T-cell (primary cell): Measurements from ENCODE around the gene TMEM94. TPM values are rescaled to one million over a fixed set of nuclear protein-coding genes. Genes with fewer than 3 reads are reported as not detected.

Source experiments
- ATAC-seq, 4 experiments: fragments of 200-7000 bp in 3 of 4; fragments of 150-1000 bp in 1 of 4; cut with Tn5 transposase; replicated peaks in 1 of 4; 1 replicate in 3 of 4; 2 replicates in 1 of 4; pipeline ENCODE4 v1.10.0; 2021; ENCODE audit warnings: moderate library complexity in 3 of 4, mild to moderate bottlenecking in 2 of 4, moderate number of reproducible peaks in 1 of 4
- CTCF ChIA-PET, 2 donors: fragments of 300-600 bp; sonication (Branson Sonifier 250); formaldehyde crosslinking; loops; one replicate each; lab custom pipeline; 2022; ENCODE audit warnings: antibody characterized with exemption in 2 of 2; lab: Charles Lee
- POLR2A ChIA-PET, 2 donors: fragments of 300-600 bp; sonication (Branson Sonifier 250); formaldehyde crosslinking; loops; one replicate each; lab custom pipeline; 2022; ENCODE audit warnings: antibody characterized with exemption in 2 of 2; lab: Charles Lee
- DNase-seq, 35 experiments: peaks; one replicate each; pipeline versions ENCODE4 v3.0.0 to v3.0.0-alpha.2; 2013 to 2023
- H3K27ac ChIP-seq: one replicate; pipeline ENCODE4 v1.5.1; 2013; ENCODE audit warnings: low read length
- H3K27me3 ChIP-seq, 2 experiments: replicated peaks in 1 of 2; 1 replicate in 1 of 2; 2 replicates in 1 of 2; pipeline versions ENCODE4 v1.6.1 to v1.7.0; 2013; ENCODE audit warnings: low read length in 1 of 2, mixed read lengths in 1 of 2; ENCODE audit not compliant: control insufficient read depth in 2 of 2, insufficient read depth in 2 of 2; ENCODE audit errors: extremely low read depth in 1 of 2
- H3K36me3 ChIP-seq, 2 donors: 1 replicate in 1 of 2; 2 replicates in 1 of 2; pipeline versions ENCODE4 v1.6.1 to v1.7.0; 2013; ENCODE audit warnings: low read length in 1 of 2; ENCODE audit not compliant: control insufficient read depth in 2 of 2, insufficient read depth in 1 of 2; ENCODE audit errors: extremely low read depth in 1 of 2
- H3K4me1 ChIP-seq, 2 experiments: 1 replicate in 1 of 2; 2 replicates in 1 of 2; pipeline versions ENCODE4 v1.6.1 to v1.7.0; 2013; ENCODE audit warnings: low read length in 2 of 2, mixed read lengths in 1 of 2; ENCODE audit not compliant: insufficient read depth in 2 of 2, control insufficient read depth in 1 of 2; ENCODE audit errors: extremely low read depth in 1 of 2
- H3K4me3 ChIP-seq, 2 donors: 1 replicate in 1 of 2; 2 replicates in 1 of 2; pipeline versions ENCODE4 v1.5.1 to v1.7.0; 2013; ENCODE audit warnings: mild to moderate bottlenecking in 2 of 2, low read length in 1 of 2, moderate library complexity in 1 of 2; ENCODE audit not compliant: control insufficient read depth in 1 of 2; ENCODE audit errors: extremely low read depth in 1 of 2
- H3K9me3 ChIP-seq: 2 replicates; pipeline ENCODE4 v1.7.0; 2013
- H3K27ac Mint-ChIP-seq, 2 donors: one replicate each; pipeline ENCODE4 v1.8.0; 2020 to 2021; ENCODE audit warnings: mild to moderate bottlenecking in 2 of 2, mixed read lengths in 2 of 2
- H3K27me3 Mint-ChIP-seq, 2 donors: one replicate each; pipeline ENCODE4 v1.8.0; 2021 to 2022; ENCODE audit warnings: mixed read lengths in 2 of 2
- H3K36me3 Mint-ChIP-seq: one replicate; pipeline ENCODE4 v1.8.0; 2021; ENCODE audit warnings: mixed read lengths
- H3K4me1 Mint-ChIP-seq, 3 donors: one replicate each; pipeline ENCODE4 v1.8.0; 2020 to 2022; ENCODE audit warnings: mixed read lengths in 3 of 3, mild to moderate bottlenecking in 1 of 3
- H3K4me3 Mint-ChIP-seq, 3 donors: one replicate each; pipeline ENCODE4 v1.8.0; 2020 to 2022; ENCODE audit warnings: mild to moderate bottlenecking in 3 of 3, mixed read lengths in 3 of 3, moderate library complexity in 3 of 3
- H3K9me3 Mint-ChIP-seq, 3 donors: one replicate each; pipeline ENCODE4 v1.8.0; 2020 to 2022; ENCODE audit warnings: mixed read lengths in 3 of 3
- WGBS: methylation state at CpG from one replicate; pipeline ENCODE4 v1.1.5; 2013; ENCODE audit warnings: missing lambda C conversion rate; ENCODE audit not compliant: insufficient coverage; 5-methylcytosine and 5-hydroxymethylcytosine counted together
- total RNA-seq, 35 experiments: library from RNA in 6 of 35; stranded (reverse) in 6 of 35; fragments of 120-200 nt in 1 of 35; gene quantifications; one replicate each; pipeline versions ENCODE4 v1.2.1 to v1.2.4 and lab custom pipeline; 2013 to 2026

TMEM94 gene
- total RNA-seq, 5 donors from 2014 or later (not counting 1 experiment from before 2014, with no cell fraction given), result 78.5 to 125 (median 105) TPM

DNA sequence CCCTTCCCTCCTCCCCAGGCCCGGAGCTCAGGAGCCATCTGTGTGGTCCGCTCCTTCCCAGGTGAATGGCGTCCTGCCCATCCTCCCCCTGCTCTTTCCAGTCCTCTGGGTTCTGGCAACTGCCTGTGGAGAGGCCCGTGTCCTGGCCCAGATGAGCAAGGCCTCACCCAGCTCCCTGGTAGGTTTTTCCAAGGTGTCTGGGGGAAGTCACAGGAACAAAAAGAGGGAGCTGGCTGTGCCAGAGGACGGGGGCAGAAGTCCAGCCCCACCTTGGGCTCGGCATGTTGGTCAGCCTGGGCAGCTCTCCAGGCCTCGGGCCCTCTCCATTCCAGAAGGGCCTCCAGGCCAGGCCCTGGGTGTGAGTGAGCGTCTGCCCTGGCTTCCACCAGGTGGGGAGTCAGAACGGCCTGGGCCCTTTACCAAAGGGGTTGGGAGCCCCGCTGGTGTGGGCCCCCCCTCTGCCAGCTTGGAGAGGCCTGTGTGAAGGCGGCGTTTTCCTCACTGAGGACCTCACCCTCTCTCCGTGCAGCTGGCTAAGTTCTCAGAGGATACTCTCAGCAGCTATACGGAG lies 33.8 kb downstream of the TMEM94 start:
- peaks cover 15 to 40% of the 10 kb centered on the region in 2 donors for H3K36me3 ChIP-seq
- H3K4me1 ChIP-seq, result peaks cover 13 to 32% of the 10 kb centered on the region in 2 experiments
- Mint-ChIP-seq H3K4me3 (no peak overlapping the region), H3K36me3 (peaks cover 30% of the 10 kb centered on the region), H3K4me1 (peaks cover 24 to 30% (median 26%) of the 10 kb centered on the region in 3 donors), H3K27me3 (no peaks in the 10 kb centered on the region), H3K9me3 (no peaks in the 10 kb centered on the region), H3K27ac (no peak overlapping the region)
- no peak overlapping the region for H3K27ac ChIP-seq
- DNase-seq (no peak), ATAC-seq (no peak)
- CTCF ChIA-PET, result no interaction called here
- H3K9me3 ChIP-seq, result no peaks in the 10 kb centered on the region
- POLR2A ChIA-PET, result no interaction called here
- no peak overlapping the region for H3K4me3 ChIP-seq
- 92% methylated on average over 12 of the region's 14 CpGs for WGBS
- H3K27me3 ChIP-seq, result no peaks in the 10 kb centered on the region

DNA sequence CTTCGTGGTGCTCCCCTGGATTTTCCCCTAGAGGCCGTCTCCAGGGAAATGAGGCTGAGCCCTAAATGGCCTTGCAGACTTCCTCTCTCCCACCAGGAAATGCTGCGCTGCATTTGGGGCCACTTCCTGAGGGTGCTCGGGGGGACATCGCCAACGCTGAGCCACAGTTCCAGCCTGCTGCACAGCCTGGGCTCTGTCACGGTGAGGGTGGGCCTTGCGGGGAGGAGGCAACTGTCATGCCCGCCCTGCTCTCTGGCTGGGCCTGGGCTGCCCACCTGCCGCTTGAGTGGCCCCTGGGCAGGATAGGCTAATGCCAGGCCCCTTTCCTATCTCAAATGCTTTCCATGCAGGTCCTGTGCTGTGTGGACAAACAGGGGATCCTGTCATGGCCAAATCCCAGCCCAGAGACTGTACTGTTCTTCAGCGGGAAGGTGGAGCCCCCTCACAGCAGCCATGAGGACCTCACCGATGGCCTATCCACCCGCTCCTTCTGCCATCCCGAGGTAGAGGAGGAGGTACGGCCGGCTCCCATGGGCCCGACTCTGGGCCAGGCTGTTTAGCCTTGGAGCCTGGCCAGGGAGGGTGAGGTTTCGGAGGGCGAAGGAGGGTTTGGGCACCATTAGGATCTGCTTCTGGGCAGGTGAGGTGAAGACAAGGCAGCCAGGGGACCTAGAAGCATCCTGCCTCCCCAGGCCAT lies 34.7 kb downstream of the TMEM94 start:
- WGBS, result 89% methylated on average over 14 of the region's 19 CpGs
- DNase-seq (no peak), ATAC-seq (no peak)
- H3K36me3 ChIP-seq, result peaks cover 15 to 45% of the 10 kb centered on the region in 2 donors
- no peak overlapping the region for H3K27ac Mint-ChIP-seq
- no peaks in the 10 kb centered on the region for H3K27me3 ChIP-seq
- H3K27me3 Mint-ChIP-seq, result no peaks in the 10 kb centered on the region
- no peak overlapping the region for H3K4me3 ChIP-seq
- no peak overlapping the region for H3K4me3 Mint-ChIP-seq
- ChIA-PET CTCF (no interaction called here), POLR2A (no interaction called here)
- peaks cover 33% of the 10 kb centered on the region for H3K36me3 Mint-ChIP-seq
- H3K4me1 ChIP-seq, result peaks cover 13 to 32% of the 10 kb centered on the region in 2 experiments
- no peak overlapping the region for H3K27ac ChIP-seq
- H3K4me1 Mint-ChIP-seq, result peaks cover 24 to 30% (median 24%) of the 10 kb centered on the region in 3 donors
- H3K9me3 Mint-ChIP-seq, result no peaks in the 10 kb centered on the region
- H3K9me3 ChIP-seq, result no peaks in the 10 kb centered on the region

DNA sequence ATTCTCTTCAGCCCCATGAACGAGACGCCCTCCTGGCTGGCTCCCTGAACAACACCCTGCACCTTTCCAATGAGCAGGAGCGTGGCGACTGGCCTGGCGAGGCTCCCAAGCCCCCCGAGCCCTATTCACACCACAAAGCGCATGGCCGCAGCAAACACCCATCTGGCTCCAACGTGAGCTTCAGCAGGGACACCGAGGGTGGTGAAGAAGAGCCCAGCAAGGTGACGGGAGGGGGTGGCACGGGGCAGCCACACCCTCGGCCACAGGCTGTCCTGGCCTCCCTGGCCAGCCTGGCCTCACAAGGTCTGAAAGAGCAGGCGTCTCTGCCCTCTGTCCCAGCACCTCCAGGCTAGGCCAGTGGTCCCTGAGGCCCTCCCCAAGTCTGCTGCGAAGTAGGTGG lies 35.2 kb downstream of the TMEM94 start:
- no peaks in the 10 kb centered on the region for H3K9me3 ChIP-seq
- H3K27ac Mint-ChIP-seq, result no peak overlapping the region
- peaks cover 13 to 29% of the 10 kb centered on the region in 2 experiments for H3K4me1 ChIP-seq
- no peak overlapping the region for H3K27ac ChIP-seq
- no peak overlapping the region for H3K4me3 ChIP-seq
- CTCF ChIA-PET, result no interaction called here
- peaks cover 28% of the 10 kb centered on the region for H3K36me3 Mint-ChIP-seq
- H3K4me1 Mint-ChIP-seq, result peaks cover 18 to 25% (median 18%) of the 10 kb centered on the region in 3 donors
- ATAC-seq, result no peak
- peaks cover 18 to 50% of the 10 kb centered on the region in 2 donors for H3K36me3 ChIP-seq
- H3K9me3 Mint-ChIP-seq, result no peaks in the 10 kb centered on the region
- POLR2A ChIA-PET, result no interaction called here
- H3K27me3 Mint-ChIP-seq, result no peaks in the 10 kb centered on the region
- H3K27me3 ChIP-seq, result no peaks in the 10 kb centered on the region
- no peak overlapping the region for H3K4me3 Mint-ChIP-seq
- no peak for DNase-seq
- WGBS, result 92% methylated on average over 9 of the region's 15 CpGs

DNA sequence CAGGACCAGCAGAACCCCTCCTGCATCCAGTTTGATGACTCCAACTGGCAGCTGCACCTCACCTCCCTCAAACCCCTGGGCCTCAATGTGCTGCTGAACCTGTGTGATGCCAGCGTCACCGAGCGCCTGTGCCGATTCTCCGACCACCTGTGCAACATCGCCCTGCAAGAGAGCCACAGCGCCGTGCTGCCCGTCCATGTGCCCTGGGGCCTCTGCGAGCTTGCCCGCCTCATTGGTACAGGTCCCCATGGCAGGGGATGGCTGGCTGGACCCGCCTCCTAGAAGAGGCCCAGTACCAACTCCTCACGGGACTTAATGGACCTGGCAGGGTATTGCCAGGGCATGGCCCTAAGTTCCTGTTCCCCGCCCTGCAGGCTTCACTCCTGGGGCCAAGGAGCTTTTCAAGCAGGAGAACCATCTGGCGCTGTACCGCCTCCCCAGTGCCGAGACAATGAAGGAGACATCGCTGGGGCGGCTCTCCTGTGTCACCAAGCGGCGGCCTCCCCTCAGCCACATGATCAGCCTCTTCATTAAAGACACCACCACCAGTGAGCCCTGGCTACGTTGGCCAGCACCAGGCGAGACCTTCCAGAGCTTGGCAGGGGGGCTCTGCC lies 36.2 kb downstream of the TMEM94 start:
- peaks cover 21 to 55% of the 10 kb centered on the region in 2 donors for H3K36me3 ChIP-seq
- peaks cover 22% of the 10 kb centered on the region for H3K36me3 Mint-ChIP-seq

DNA sequence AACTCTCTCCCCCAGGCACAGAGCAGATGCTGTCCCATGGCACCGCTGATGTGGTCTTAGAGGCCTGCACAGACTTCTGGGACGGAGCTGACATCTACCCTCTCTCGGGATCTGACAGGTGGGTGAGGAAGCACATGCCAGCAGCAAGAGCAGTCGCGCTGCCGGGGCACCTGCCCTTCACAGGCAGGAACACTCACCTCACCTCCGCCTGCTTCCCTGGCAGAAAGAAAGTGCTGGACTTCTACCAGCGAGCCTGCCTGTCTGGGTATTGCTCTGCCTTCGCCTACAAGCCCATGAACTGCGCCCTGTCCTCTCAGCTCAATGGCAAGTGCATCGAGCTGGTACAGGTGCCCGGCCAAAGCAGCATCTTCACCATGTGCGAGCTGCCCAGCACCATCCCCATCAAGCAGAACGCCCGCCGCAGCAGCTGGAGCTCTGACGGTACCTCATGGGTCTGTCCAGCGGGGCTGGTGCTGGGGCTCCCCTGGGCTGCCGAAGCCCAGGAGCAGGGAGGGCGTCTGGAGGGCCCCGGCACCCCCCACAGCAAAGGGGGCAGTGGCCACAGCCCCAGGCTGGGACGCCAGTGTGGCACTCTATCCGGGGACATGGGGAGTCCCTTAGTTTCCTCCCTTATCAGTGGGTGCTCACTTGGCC lies 37.2 kb downstream of the TMEM94 start:
- WGBS, result 93% methylated on average over 19 of the region's 23 CpGs
- H3K36me3 Mint-ChIP-seq, result peaks cover 22% of the 10 kb centered on the region
- no peaks in the 10 kb centered on the region for H3K9me3 ChIP-seq

More for the DNA sequence above, 36.2 kb downstream of the TMEM94 start:
- Mint-ChIP-seq H3K4me3 (no peak overlapping the region), H3K27me3 (no peaks in the 10 kb centered on the region), H3K27ac (no peak overlapping the region), H3K4me1 (peaks cover 11 to 17% (median 11%) of the 10 kb centered on the region in 3 donors), H3K9me3 (no peaks in the 10 kb centered on the region)
- Histone ChIP-seq H3K27me3 (no peaks in the 10 kb centered on the region), H3K4me1 (peaks cover 6 to 19% of the 10 kb centered on the region in 2 experiments), H3K27ac (no peak overlapping the region), H3K4me3 (no peak overlapping the region), H3K9me3 (no peaks in the 10 kb centered on the region)
- ChIA-PET POLR2A (no interaction called here), CTCF (no interaction called here)
- DNase-seq (no peak), ATAC-seq (no peak)
- WGBS, result 94% methylated on average over 23 of the region's 23 CpGs

DNA sequence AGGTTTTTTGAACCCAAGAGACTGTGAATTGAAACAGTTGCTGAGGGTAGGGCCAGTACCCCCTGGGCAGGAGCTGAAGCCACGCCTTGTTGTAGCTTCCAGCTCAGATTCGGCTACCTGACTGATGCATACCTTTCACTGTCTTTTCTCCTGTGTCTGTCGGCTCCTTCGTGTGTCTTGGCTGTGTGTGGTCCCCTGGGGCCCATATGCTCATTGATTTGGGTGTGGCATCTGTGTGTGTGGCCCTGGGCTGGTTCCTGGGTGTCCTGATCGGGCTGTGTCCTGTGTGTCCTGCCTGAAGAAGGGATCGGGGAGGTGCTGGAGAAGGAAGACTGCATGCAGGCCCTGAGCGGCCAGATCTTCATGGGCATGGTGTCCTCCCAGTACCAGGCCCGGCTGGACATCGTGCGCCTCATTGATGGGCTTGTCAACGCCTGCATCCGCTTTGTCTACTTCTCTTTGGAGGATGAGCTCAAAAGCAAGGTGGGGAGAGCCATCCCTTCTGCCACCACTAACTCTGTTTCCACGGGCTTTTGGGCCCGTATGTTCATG lies 38.0 kb downstream of the TMEM94 start:
- peaks cover 2 to 13% of the 10 kb centered on the region in 2 experiments for H3K4me1 ChIP-seq
- Mint-ChIP-seq H3K27me3 (no peaks in the 10 kb centered on the region), H3K27ac (no peak overlapping the region), H3K9me3 (no peaks in the 10 kb centered on the region), H3K4me3 (no peak overlapping the region), H3K36me3 (peaks cover 29% of the 10 kb centered on the region), H3K4me1 (peaks cover 4 to 8% (median 7%) of the 10 kb centered on the region in 3 donors)
- H3K27ac ChIP-seq, result no peak overlapping the region
- DNase-seq (no peak), ATAC-seq (no peak)
- H3K27me3 ChIP-seq, result no peaks in the 10 kb centered on the region
- 96% methylated on average over 11 of the region's 14 CpGs for WGBS
- no peaks in the 10 kb centered on the region for H3K9me3 ChIP-seq
- H3K4me3 ChIP-seq, result no peak overlapping the region
- CTCF ChIA-PET, result no interaction called here
- H3K36me3 ChIP-seq, result peaks cover 23 to 66% of the 10 kb centered on the region in 2 donors
- POLR2A ChIA-PET, result interaction anchor here in 1 of 2 donors (0.6 kb wide), 1 partner anchor 100 kb away, joined by 3 read pairs; no protein-coding TSS in a partner anchor

More for the DNA sequence above, 37.2 kb downstream of the TMEM94 start:
- H3K27me3 Mint-ChIP-seq, result no peaks in the 10 kb centered on the region
- no peak overlapping the region for H3K4me3 Mint-ChIP-seq
- H3K9me3 Mint-ChIP-seq, result no peaks in the 10 kb centered on the region
- H3K4me1 ChIP-seq, result peaks cover 2 to 19% of the 10 kb centered on the region in 2 experiments
- DNase-seq (no peak), ATAC-seq (no peak)
- peaks cover 21 to 63% of the 10 kb centered on the region in 2 donors for H3K36me3 ChIP-seq
- H3K4me3 ChIP-seq, result no peak overlapping the region
- no peak overlapping the region for H3K27ac ChIP-seq
- H3K27me3 ChIP-seq, result no peaks in the 10 kb centered on the region
- ChIA-PET CTCF (no interaction called here), POLR2A (no interaction called here)
- H3K4me1 Mint-ChIP-seq, result peaks cover 7 to 10% (median 8%) of the 10 kb centered on the region in 3 donors
- no peak overlapping the region for H3K27ac Mint-ChIP-seq
